GM12878 (cell line): ENCODE results near the gene SMIM12. TPM values are rescaled to one million over a fixed set of nuclear protein-coding genes. Genes with fewer than 3 reads are reported as not detected.

Source experiments
- ATAC-seq: fragments of 200-7000 bp; cut with Tn5 transposase; 3 replicates; pipeline ENCODE4 v1.9.1; 2020; ENCODE audit warnings: mild to moderate bottlenecking, moderate library complexity
- BruUV-seq: library from RNA; stranded (reverse); fragments of 400-500 nt; replicated peaks from 2 replicates; lab custom pipeline; 2021; lab: Mats Ljungman, UMichigan
- CTCF ChIA-PET: fragments of 300-600 bp; sonication (Branson Sonifier 250); formaldehyde crosslinking; extraction: SDS; loops from one replicate; lab custom pipeline; 2021; ENCODE audit warnings: inconsistent platforms; lab: Yijun Ruan, JAX
- POLR2A ChIA-PET: fragments of 350-600 bp; formaldehyde crosslinking; extraction: SDS; loops from one replicate; lab custom pipeline; 2021; ENCODE audit warnings: inconsistent platforms; lab: Charles Lee
- RAD21 ChIA-PET: fragments of 300-600 bp; sonication (Branson Sonifier 250); formaldehyde crosslinking; loops from one replicate; lab custom pipeline; 2023; ENCODE audit warnings: antibody characterized with exemption; ENCODE audit not compliant: unreplicated experiment; lab: Charles Lee
- SMC1A ChIA-PET: fragments of 300-600 bp; sonication (Branson Sonifier 250); formaldehyde crosslinking; loops from one replicate; lab custom pipeline; 2023; ENCODE audit not compliant: unreplicated experiment, uncharacterized antibody; lab: Charles Lee
- DNase-seq: peaks from one replicate; pipeline ENCODE4 v3.0.0-alpha.2; 2011; ENCODE audit warnings: low read depth, low spot score
- FAIRE-seq: peaks from 3 replicates; lab custom pipeline; 2011; peaks lifted over from hg19 to GRCh38; lab: Jason Lieb, UNC
- H2AFZ ChIP-seq: 2 replicates; pipeline ENCODE4 v1.6.0; 2011; ENCODE audit warnings: low read depth, low read length, control low read depth; ENCODE audit not compliant: control insufficient read depth
- H3K27ac ChIP-seq: 2 replicates; pipeline ENCODE4 v1.5.1; 2011; ENCODE audit warnings: control low read depth; ENCODE audit not compliant: control insufficient read depth, insufficient read depth
- H3K27me3 ChIP-seq, 2 experiments: replicated peaks in 1 of 2; 2 replicates each; pipeline versions ENCODE4 v1.6.0 to v1.6.1; 2011; ENCODE audit warnings: low read length in 1 of 2; ENCODE audit not compliant: control insufficient read depth in 2 of 2, insufficient read depth in 2 of 2
- H3K36me3 ChIP-seq, 2 experiments: 2 replicates each; pipeline ENCODE4 v1.5.1; 2011; ENCODE audit warnings: low read length in 1 of 2; ENCODE audit not compliant: control insufficient read depth in 2 of 2, insufficient read depth in 2 of 2
- H3K4me1 ChIP-seq: 2 replicates; pipeline ENCODE4 v1.6.1; 2011; ENCODE audit warnings: mild to moderate bottlenecking, low read length, moderate library complexity, mixed read lengths; ENCODE audit not compliant: control insufficient read depth, insufficient read depth
- H3K4me2 ChIP-seq: 2 replicates; pipeline ENCODE4 v1.6.0; 2011; ENCODE audit warnings: control low read depth; ENCODE audit not compliant: control insufficient read depth, insufficient read depth
- H3K4me3 ChIP-seq: fragments of 200-600 bp; sonication (generic); 2 replicates; pipeline ENCODE4 v1.5.1; 2016
- H3K79me2 ChIP-seq: 2 replicates; pipeline ENCODE4 v1.6.0; 2011; ENCODE audit warnings: low read length; ENCODE audit not compliant: control insufficient read depth, insufficient read depth
- H3K9ac ChIP-seq: 2 replicates; pipeline ENCODE4 v1.8.0; 2011; ENCODE audit warnings: low read length, control low read depth, mixed read lengths; ENCODE audit not compliant: control insufficient read depth, insufficient read depth
- H3K9me3 ChIP-seq: replicated peaks from 3 replicates; pipeline ENCODE4 v1.5.1; 2011; ENCODE audit warnings: mild to moderate bottlenecking, low read length; ENCODE audit not compliant: control insufficient read depth, insufficient read depth
- H4K20me1 ChIP-seq: 2 replicates; pipeline ENCODE4 v1.6.0; 2011; ENCODE audit not compliant: control insufficient read depth, insufficient read depth
- BCLAF1 ChIP-seq: fragments of 450-650 bp; IDR thresholded peaks from 2 replicates; pipeline ENCODE4 v1.6.1; 2017; ENCODE audit warnings: antibody characterized with exemption, mild to moderate bottlenecking, moderate library complexity
- ETV6 ChIP-seq, 2 experiments: fragments of 450-650 bp in 1 of 2; IDR thresholded peaks in 1 of 2; conservative IDR thresholded peaks in 1 of 2; 2 replicates each; pipeline ENCODE4 v1.6.1; 2014; ENCODE audit warnings: antibody characterized with exemption in 1 of 2, borderline replicate concordance in 1 of 2, low read depth in 1 of 2, mild to moderate bottlenecking in 1 of 2, moderate library complexity in 1 of 2
- HDAC2 ChIP-seq: fragments of 200-600 bp; sonication (generic); IDR thresholded peaks from 2 replicates; pipeline ENCODE4 v1.6.1; 2017
- HDAC6 ChIP-seq: fragments of 200-600 bp; sonication (generic); IDR thresholded peaks from one replicate; pipeline ENCODE4 v1.8.0; 2017; ENCODE audit warnings: antibody characterized with exemption; ENCODE audit not compliant: unreplicated experiment
- HSF1 ChIP-seq: fragments of 150-350 bp; IDR thresholded peaks from 2 replicates; pipeline ENCODE4 v1.6.1; 2014; ENCODE audit warnings: mild to moderate bottlenecking, low read depth, low read length
- IKZF2 ChIP-seq, 2 experiments: fragments of 450-650 bp; IDR thresholded peaks; 2 replicates each; pipeline ENCODE4 v1.6.1; 2017; ENCODE audit warnings: mild to moderate bottlenecking in 2 of 2, moderate library complexity in 2 of 2
- IRF3 ChIP-seq: fragments of 450-650 bp; IDR thresholded peaks from 2 replicates; pipeline ENCODE4 v1.6.1; 2014; ENCODE audit warnings: mild to moderate bottlenecking
- PAX5 ChIP-seq: IDR thresholded peaks from 2 replicates; pipeline ENCODE4 v1.6.1; 2011; ENCODE audit warnings: low read depth, low read length, borderline replicate concordance
- RFX5 ChIP-seq: IDR thresholded peaks from 2 replicates; pipeline ENCODE4 v1.6.1; 2011; ENCODE audit warnings: low read depth, low read length, improper control_type of control experiment
- SMAD5 ChIP-seq: IDR thresholded peaks from 2 replicates; pipeline ENCODE4 v1.6.1; 2016; ENCODE audit warnings: antibody characterized with exemption, low read depth
- SPI1 ChIP-seq: IDR thresholded peaks from 2 replicates; pipeline ENCODE4 v1.6.1; 2011; ENCODE audit warnings: low read depth, mild to moderate bottlenecking, low read length, moderate library complexity, borderline replicate concordance; ENCODE audit not compliant: insufficient read depth
- WGBS: methylation state at CpG from one replicate; pipeline ENCODE4 v1.1.6; 2016; ENCODE audit warnings: low lambda C conversion rate; ENCODE audit not compliant: insufficient replicate concordance, insufficient coverage; ENCODE audit errors: missing lambda C conversion rate; 5-methylcytosine and 5-hydroxymethylcytosine counted together
- in situ Hi-C: fragments of 300-500 bp; cut with MboI; formaldehyde crosslinking; loops from 9 replicates; pipeline ENCODE4 v1.14.3; 2018; ENCODE audit warnings: mixed read lengths
- intact Hi-C: fragments of 100-400 bp; cut with micrococcal nuclease; formaldehyde crosslinking; loops from one replicate; pipeline ENCODE4 v1.14.2; 2022; ENCODE audit not compliant: unreplicated experiment
- polyA plus RNA-seq, 11 experiments: library from polyadenylated mRNA; depleted of rRNA in 4 of 11; unstranded in 6 of 11; stranded (reverse) in 5 of 11; fragments of >200 nt; fragmentation: Nextera tagmentation in 4 of 11; fragmentation: Illumina TruSeq in 1 of 11; extraction: Ambion mirVana in 4 of 11; extraction: Trizol in 1 of 11; gene quantifications; 1 replicate in 1 of 11; 2 replicates in 10 of 11; pipeline versions ENCODE4 v1.2.1 to v1.2.3, GENCODE V29; 2011 to 2016; ENCODE audit warnings: inconsistent platforms in 2 of 11, missing spikeins in 2 of 11, low read depth in 1 of 11
- total RNA-seq, 4 experiments: library from RNA; depleted of rRNA in 3 of 4; stranded (reverse); fragments of >200 nt in 3 of 4; fragmentation: Illumina TruSeq in 1 of 4; extraction: Trizol in 1 of 4; gene quantifications; 2 replicates each; pipeline versions ENCODE4 v1.2.1 to v1.2.3, GENCODE V29; 2013 to 2021

SMIM12 gene
- total and polyA plus RNA-seq, 10 of the 15 experiments (the other 5 are each of a cell fraction or from before 2014, with no cell fraction given): 26.1 to 81.5 (median 44.1) TPM

DNA sequence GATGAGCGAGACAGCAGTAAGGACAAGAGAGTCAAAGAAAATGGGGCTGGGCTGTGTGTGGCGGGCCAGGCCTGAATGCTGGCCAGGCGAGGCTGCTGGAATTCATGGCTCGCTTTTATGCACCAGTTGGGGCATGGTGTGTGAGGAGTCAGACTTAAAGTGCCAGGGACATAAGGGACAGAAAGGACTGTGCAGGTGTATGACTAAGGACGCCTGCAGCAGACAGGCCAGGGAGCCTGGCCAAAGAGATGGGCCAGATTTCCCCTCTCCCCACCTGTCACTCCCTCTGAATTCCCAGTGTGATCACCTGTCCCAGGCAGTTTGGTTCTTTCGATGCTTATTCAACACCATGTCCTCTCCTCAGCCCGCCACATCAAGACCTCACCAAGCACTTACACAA, 16.9 kb upstream of the SMIM12 start:
- TF ChIP-seq SPI1 (no peak), IRF3 (no peak), PAX5 (no peak), RFX5 (no peak), IKZF2 (IDR thresholded peaks at IDR 0.05) (no peak), ETV6 (conservative IDR thresholded peaks at IDR 0.05 in 1 of 2, IDR thresholded peaks at IDR 0.05 in 1 of 2; ENCODE audit: borderline replicate concordance in 1 of 2, low read depth in 1 of 2) (no peak), BCLAF1 (no peak), SMAD5 (no peak), HSF1 (no peak), HDAC2 (no peak), HDAC6 (no peak)
- ChIA-PET POLR2A (no interaction called here), CTCF (interaction anchor here (1.7 kb wide), 1 partner anchor 10 kb away, joined by 8 read pairs; no protein-coding TSS in a partner anchor), RAD21 (no interaction called here), SMC1A (no interaction called here)
- 48% methylated on average over 7 of the region's 7 CpGs for WGBS
- Histone ChIP-seq H4K20me1 (no peaks in the 10 kb centered on the region), H3K4me1 (no peaks in the 10 kb centered on the region), H3K9ac (no peak overlapping the region), H3K27ac (no peak overlapping the region), H3K36me3 (no peaks in the 10 kb centered on the region), H3K4me3 (no peak overlapping the region), H3K27me3 (peaks cover 0 to 3% of the 10 kb centered on the region in 2 experiments; a peak in 3 of 4 replicates), H2AFZ (no peak overlapping the region), H3K79me2 (no peaks in the 10 kb centered on the region), H3K9me3 (no peaks in the 10 kb centered on the region), H3K4me2 (no peak overlapping the region)
- no peak for DNase-seq
- in situ Hi-C loops (no loop called here), intact Hi-C loops (no loop called here)
- no peak for ATAC-seq
- FAIRE-seq: no peak
- no TSS peak for BruUV-seq
